Ovary (tissue), 9 donors: ENCODE results near the gene GALNTL6. TPM values are rescaled to one million over a fixed set of nuclear protein-coding genes. Genes with fewer than 3 reads are reported as not detected.

Experiments
- DNase-seq, 5 donors: peaks; one replicate each; pipeline ENCODE4 v3.0.0-alpha.2; 2019 to 2020
- H3K27ac ChIP-seq, 2 donors: fragments of 200-600 bp; one replicate each; pipeline versions ENCODE4 v1.5.1 to v1.8.0; 2019 to 2022
- H3K27me3 ChIP-seq: fragments of 200-600 bp; one replicate; pipeline ENCODE4 v1.8.0; 2022
- H3K36me3 ChIP-seq: fragments of 200-600 bp; sonication (generic); one replicate; pipeline ENCODE4 v1.5.1; 2019
- H3K4me1 ChIP-seq: one replicate; pipeline ENCODE4 v1.8.1; 2013; ENCODE audit warnings: mild to moderate bottlenecking, moderate library complexity; ENCODE audit not compliant: insufficient read depth
- H3K4me3 ChIP-seq: fragments of 200-600 bp; sonication (generic); one replicate; pipeline ENCODE4 v1.5.1; 2017
- H3K9me3 ChIP-seq, 2 donors: fragments of 200-600 bp in 1 of 2; sonication (generic) in 1 of 2; one replicate each; pipeline versions ENCODE4 v1.5.1 to v1.8.1; 2013 to 2019; ENCODE audit warnings: mild to moderate bottlenecking in 1 of 2, moderate library complexity in 1 of 2
- EP300 ChIP-seq: sonication (generic); formaldehyde crosslinking; IDR thresholded peaks from one replicate; pipeline ENCODE4 v1.6.1; 2017; ENCODE audit warnings: antibody characterized with exemption
- POLR2A ChIP-seq: fragments of 450-650 bp; IDR thresholded peaks from one replicate; pipeline ENCODE4 v1.6.1; 2017; ENCODE audit warnings: antibody characterized with exemption, mild to moderate bottlenecking, moderate library complexity
- WGBS, 3 donors: extraction: QIAGEN DNeasy Blood & Tissue Kit in 1 of 3; methylation state at CpG; one replicate each; pipeline versions ENCODE4 v1.1.5 to v1.1.7; 2013 to 2017; 5-methylcytosine and 5-hydroxymethylcytosine counted together
- intact Hi-C, 4 donors: fragments of 100-400 bp; cut with DNase I; formaldehyde crosslinking; loops; one replicate each; pipeline versions ENCODE4 v1.11.0 to v1.15.1; 2022 to 2023
- polyA plus RNA-seq, 2 donors: library from polyadenylated mRNA; stranded (reverse); fragments of 200-250 nt in 1 of 2; fragments of 350-450 nt in 1 of 2; fragmentation: Illumina TruSeq in 1 of 2; extraction: RNeasy Lipid Tissue Mini Kit (QIAGEN cat#74804) in 1 of 2; gene quantifications; one replicate each; pipeline ENCODE4 v1.2.3, GENCODE V29; 2013 to 2014
- total RNA-seq, 7 donors: library from RNA; depleted of rRNA in 2 of 7; stranded (reverse); fragments of >200 nt in 2 of 7; fragmentation: NEBNext Ultra II Directional in 3 of 7; extraction: Animal tissue kit (Norgen Biotek cat#: 25700) in 3 of 7; gene quantifications; one replicate each; pipeline versions ENCODE4 v1.1.0 to v1.2.4, GENCODE V29; 2016 to 2023
- TF ChIP-seq, protein P1 (sequence below), 3 donors: fragments of 450-650 bp in 2 of 3; fragments of 200-600 bp in 1 of 3; IDR thresholded peaks; one replicate each; pipeline versions ENCODE4 v1.5.1 to v1.8.0; 2016 to 2022; ENCODE audit warnings: antibody characterized with exemption in 3 of 3, mild to moderate bottlenecking in 1 of 3
- donor health status: DM: no; HTN: no; CAD: no; lungs with moderate emphysema.
- donor health status: DM: no; HTN: no; CAD: no.
- donor health status: Bipolar disorder and iron deficiency.
- donor health status: DM: yes; HTN: yes; CAD: no.
- donor health status: DM: no; HTN: no; CAD: no.
- donor health status: DM: yes; HTN: yes; CAD: no.

The GALNTL6 gene
- total and polyA plus RNA-seq, 9 donors, result 0.11 to 1.8 TPM; not detected in 7

DNA sequence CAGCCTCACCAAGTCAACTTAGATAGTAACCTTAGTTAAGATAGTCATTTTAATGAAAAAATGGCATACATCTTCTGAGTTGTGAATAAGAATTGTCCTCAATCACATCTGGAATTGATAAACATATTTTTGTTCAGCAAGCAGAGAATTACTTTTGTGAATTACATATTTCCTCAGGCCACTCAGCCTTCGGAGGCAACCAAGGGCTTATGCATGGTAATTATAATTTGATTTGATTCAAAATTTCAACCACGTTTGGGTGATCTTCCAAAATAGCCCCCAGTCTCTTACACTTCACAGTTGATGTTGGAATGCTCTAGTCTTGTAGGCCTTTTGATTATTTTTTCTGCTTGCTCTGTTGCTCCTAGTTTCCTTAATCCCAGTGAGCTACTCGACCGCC, 63.4 kb downstream of the GALNTL6 start:
- intact Hi-C loops, result no loop called here
- 74 to 84% (median 80%) methylated on average over 4 of the region's 4 CpGs for WGBS, 3 donors
- no peak for DNase-seq
- H3K27ac ChIP-seq, result no peak overlapping the region
- TF ChIP-seq EP300, result no peak
- TF ChIP-seq, protein P1, sequence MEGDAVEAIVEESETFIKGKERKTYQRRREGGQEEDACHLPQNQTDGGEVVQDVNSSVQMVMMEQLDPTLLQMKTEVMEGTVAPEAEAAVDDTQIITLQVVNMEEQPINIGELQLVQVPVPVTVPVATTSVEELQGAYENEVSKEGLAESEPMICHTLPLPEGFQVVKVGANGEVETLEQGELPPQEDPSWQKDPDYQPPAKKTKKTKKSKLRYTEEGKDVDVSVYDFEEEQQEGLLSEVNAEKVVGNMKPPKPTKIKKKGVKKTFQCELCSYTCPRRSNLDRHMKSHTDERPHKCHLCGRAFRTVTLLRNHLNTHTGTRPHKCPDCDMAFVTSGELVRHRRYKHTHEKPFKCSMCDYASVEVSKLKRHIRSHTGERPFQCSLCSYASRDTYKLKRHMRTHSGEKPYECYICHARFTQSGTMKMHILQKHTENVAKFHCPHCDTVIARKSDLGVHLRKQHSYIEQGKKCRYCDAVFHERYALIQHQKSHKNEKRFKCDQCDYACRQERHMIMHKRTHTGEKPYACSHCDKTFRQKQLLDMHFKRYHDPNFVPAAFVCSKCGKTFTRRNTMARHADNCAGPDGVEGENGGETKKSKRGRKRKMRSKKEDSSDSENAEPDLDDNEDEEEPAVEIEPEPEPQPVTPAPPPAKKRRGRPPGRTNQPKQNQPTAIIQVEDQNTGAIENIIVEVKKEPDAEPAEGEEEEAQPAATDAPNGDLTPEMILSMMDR (IDR thresholded peaks at IDR 0.05), result no peak
- no peak for TF ChIP-seq POLR2A
- H3K4me1 ChIP-seq, result no peaks in the 10 kb centered on the region
- H3K27me3 ChIP-seq, result no peaks in the 10 kb centered on the region
- no peaks in the 10 kb centered on the region for H3K36me3 ChIP-seq
- no peaks in the 10 kb centered on the region for H3K9me3 ChIP-seq
- no peak overlapping the region for H3K4me3 ChIP-seq

DNA sequence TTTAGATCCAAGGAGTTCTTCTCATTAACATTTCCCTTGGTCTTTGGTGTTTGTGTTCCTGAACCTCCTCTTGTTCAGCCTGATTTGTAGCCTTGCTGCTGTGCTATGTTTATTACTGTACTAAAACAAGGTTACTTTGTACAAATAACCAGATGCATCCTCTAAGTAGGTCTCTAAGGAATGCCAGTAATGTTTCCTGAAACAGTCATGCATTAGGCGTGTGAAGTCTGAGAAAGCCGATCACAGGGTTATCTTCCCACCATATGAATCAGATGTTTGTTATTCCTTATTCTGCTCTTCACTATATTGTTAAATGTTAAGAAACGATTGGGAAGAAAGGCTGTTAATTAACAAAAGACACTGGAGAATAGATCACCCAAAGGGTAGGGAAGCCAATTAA, 66.9 kb downstream of the GALNTL6 start:
- intact Hi-C loops, result no loop called here
- TF ChIP-seq POLR2A, result no peak
- TF ChIP-seq, protein P1 (IDR thresholded peaks at IDR 0.05), result no peak
- no peak for TF ChIP-seq EP300
- Histone ChIP-seq H3K27me3 (no peaks in the 10 kb centered on the region), H3K4me1 (no peaks in the 10 kb centered on the region), H3K27ac (no peak overlapping the region), H3K9me3 (no peaks in the 10 kb centered on the region), H3K4me3 (no peak overlapping the region), H3K36me3 (no peaks in the 10 kb centered on the region)
- 27 to 37% (median 36%) methylated on average over 3 of the region's 3 CpGs for WGBS, 3 donors
- DNase-seq, result no peak

DNA sequence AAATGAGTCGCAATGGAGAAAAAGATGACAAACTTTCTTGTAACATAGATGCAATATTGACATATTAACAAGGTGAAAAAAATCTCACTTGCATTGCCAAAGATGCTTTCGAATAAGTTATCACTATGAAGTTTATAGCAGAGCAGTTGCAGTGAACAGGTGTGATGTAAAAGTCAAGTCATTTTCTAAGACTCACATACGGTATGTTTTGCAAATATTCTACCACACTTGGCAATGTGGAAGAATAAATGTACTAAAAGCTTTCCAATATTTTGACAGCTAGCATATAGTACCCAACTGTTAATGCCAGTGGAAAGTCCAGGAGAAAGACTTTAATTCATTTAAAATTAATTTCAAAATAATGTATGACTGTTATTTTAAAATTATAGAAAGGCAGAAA, 76.5 kb downstream of the GALNTL6 start:
- no peak overlapping the region for H3K4me3 ChIP-seq
- no peaks in the 10 kb centered on the region for H3K27me3 ChIP-seq
- no peak for DNase-seq
- TF ChIP-seq, protein P1 (IDR thresholded peaks at IDR 0.05), result no peak
- TF ChIP-seq EP300 (no peak), POLR2A (no peak)
- WGBS, 3 donors, result 41 to 66% (median 48%) methylated on average over 3 of the region's 3 CpGs
- H3K4me1 ChIP-seq, result no peaks in the 10 kb centered on the region
- no peak overlapping the region for H3K27ac ChIP-seq
- no peaks in the 10 kb centered on the region for H3K9me3 ChIP-seq
- H3K36me3 ChIP-seq, result no peaks in the 10 kb centered on the region
- intact Hi-C loops, result no loop called here

DNA sequence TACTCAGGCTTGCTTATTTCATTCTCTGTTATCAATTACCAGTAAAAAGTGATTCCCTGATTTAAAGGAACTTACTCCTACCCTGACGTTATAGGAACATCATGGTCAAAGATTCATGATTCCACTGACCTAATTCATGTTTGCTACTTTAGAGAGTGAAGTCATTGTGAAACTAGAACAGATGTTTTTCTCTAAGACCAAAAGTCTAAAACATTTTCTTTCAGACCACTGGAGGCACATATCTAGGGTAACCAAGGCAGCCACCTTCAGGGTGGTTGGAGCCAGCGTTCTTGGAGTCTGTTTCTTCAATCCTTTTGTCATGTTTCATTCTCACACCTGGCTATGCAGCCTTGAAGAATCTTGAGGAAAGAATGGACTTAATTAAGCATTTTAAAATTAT, 77.8 kb downstream of the GALNTL6 start:
- Histone ChIP-seq H3K4me3 (no peak overlapping the region), H3K4me1 (no peaks in the 10 kb centered on the region), H3K9me3 (no peaks in the 10 kb centered on the region), H3K36me3 (no peaks in the 10 kb centered on the region), H3K27me3 (no peaks in the 10 kb centered on the region), H3K27ac (no peak overlapping the region)
- TF ChIP-seq EP300, result no peak
- TF ChIP-seq, protein P1 (IDR thresholded peaks at IDR 0.05), result no peak
- no peak for TF ChIP-seq POLR2A
- no peak for DNase-seq
- intact Hi-C loops, result no loop called here
- WGBS, 3 donors, result 46 to 56% (median 53%) methylated on average over 2 of the region's 2 CpGs

DNA sequence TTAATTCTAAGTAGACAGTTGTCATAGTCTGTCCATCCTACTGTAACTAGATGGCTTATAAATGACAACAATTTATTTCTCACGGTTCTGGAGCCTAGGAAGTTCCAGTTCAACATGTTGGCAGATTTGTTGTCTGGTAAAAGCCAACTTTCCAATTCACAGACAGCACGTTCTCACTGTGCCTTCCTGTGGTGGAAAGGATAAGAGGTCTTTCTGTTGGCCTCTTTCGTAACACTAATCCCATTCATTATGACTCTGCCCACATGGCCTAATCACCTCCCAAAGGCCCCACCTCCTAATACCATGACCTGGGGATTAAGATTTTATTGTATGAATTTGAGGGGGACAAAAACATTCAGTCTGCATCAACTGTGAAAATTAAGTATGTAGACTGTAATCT, 83.2 kb downstream of the GALNTL6 start:
- WGBS, 3 donors, result 73 to 84% (median 82%) methylated on average over 3 of the region's 3 CpGs

More for the DNA sequence above, 83.2 kb downstream of the GALNTL6 start:
- Histone ChIP-seq H3K9me3 (no peaks in the 10 kb centered on the region), H3K36me3 (no peaks in the 10 kb centered on the region), H3K4me3 (no peak overlapping the region), H3K27me3 (no peaks in the 10 kb centered on the region), H3K27ac (no peak overlapping the region), H3K4me1 (no peaks in the 10 kb centered on the region)
- TF ChIP-seq, protein P1 (IDR thresholded peaks at IDR 0.05), result no peak
- no peak for TF ChIP-seq POLR2A
- no peak for TF ChIP-seq EP300
- no peak for DNase-seq
- intact Hi-C loops, result no loop called here
